Naive thymus-derived CD4-positive, alpha-beta T cell (primary cell): ENCODE results near the gene TRAF3. TPM values are rescaled to one million over a fixed set of nuclear protein-coding genes. Genes with fewer than 3 reads are reported as not detected.

ENCODE experiments used
- ATAC-seq: fragments of 150-1000 bp; cut with Tn5 transposase; 2 replicates; pipeline ENCODE4 v1.10.0; 2021; ENCODE audit warnings: mild to moderate bottlenecking, moderate library complexity
- CTCF ChIA-PET: fragments of 350-600 bp; sonication (Branson Sonifier 250); formaldehyde crosslinking; loops from one replicate; lab custom pipeline; 2021; ENCODE audit warnings: antibody characterized with exemption; lab: Charles Lee
- POLR2A ChIA-PET: fragments of 350-600 bp; sonication (Branson Sonifier 250); formaldehyde crosslinking; loops from one replicate; lab custom pipeline; 2021; ENCODE audit warnings: antibody characterized with exemption, inconsistent platforms; lab: Charles Lee
- DNase-seq, 9 donors: peaks; one replicate each; pipeline versions ENCODE4 v3.0.0 to v3.0.0-alpha.2; 2020 to 2022; ENCODE audit warnings: mixed read lengths in 1 of 9
- H3K27ac ChIP-seq: one replicate; pipeline ENCODE4 v1.7.0; 2013; ENCODE audit warnings: mild to moderate bottlenecking, low read depth, low read length, moderate library complexity
- H3K27me3 ChIP-seq, 2 donors: one replicate each; pipeline ENCODE4 v1.7.0; 2013; ENCODE audit warnings: low read length in 2 of 2, mild to moderate bottlenecking in 2 of 2, moderate library complexity in 2 of 2; ENCODE audit not compliant: control insufficient read depth in 2 of 2, insufficient read depth in 2 of 2
- H3K36me3 ChIP-seq, 3 experiments: 1 replicate in 2 of 3; 2 replicates in 1 of 3; pipeline ENCODE4 v1.7.0; 2013; ENCODE audit warnings: low read length in 3 of 3, mild to moderate bottlenecking in 3 of 3, moderate library complexity in 1 of 3; ENCODE audit not compliant: insufficient read depth in 3 of 3, control insufficient read depth in 2 of 3
- H3K4me1 ChIP-seq, 2 donors: one replicate each; pipeline ENCODE4 v1.7.0; 2013; ENCODE audit warnings: low read length in 2 of 2, mild to moderate bottlenecking in 2 of 2, moderate library complexity in 1 of 2; ENCODE audit not compliant: control insufficient read depth in 2 of 2, insufficient read depth in 2 of 2
- H3K4me3 ChIP-seq: 2 replicates; pipeline ENCODE4 v1.7.0; 2013; ENCODE audit warnings: mild to moderate bottlenecking, low read length
- H3K9me3 ChIP-seq, 3 experiments: 1 replicate in 2 of 3; 2 replicates in 1 of 3; pipeline ENCODE4 v1.7.0; 2013; ENCODE audit warnings: low read length in 3 of 3; ENCODE audit not compliant: control insufficient read depth in 2 of 3
- H3K27ac Mint-ChIP-seq, 9 donors: one replicate each; pipeline ENCODE4 v1.8.0; 2020 to 2022; ENCODE audit warnings: mixed read lengths in 9 of 9, mild to moderate bottlenecking in 8 of 9, moderate library complexity in 5 of 9, inconsistent platforms in 2 of 9
- H3K27me3 Mint-ChIP-seq, 5 donors: one replicate each; pipeline ENCODE4 v1.8.0; 2021 to 2022; ENCODE audit warnings: mixed read lengths in 5 of 5, mild to moderate bottlenecking in 1 of 5
- H3K36me3 Mint-ChIP-seq, 5 donors: one replicate each; pipeline ENCODE4 v1.8.0; 2020 to 2022; ENCODE audit warnings: mixed read lengths in 5 of 5, mild to moderate bottlenecking in 3 of 5, inconsistent platforms in 1 of 5
- H3K4me1 Mint-ChIP-seq, 7 donors: one replicate each; pipeline ENCODE4 v1.8.0; 2020 to 2022; ENCODE audit warnings: mixed read lengths in 7 of 7, mild to moderate bottlenecking in 3 of 7, inconsistent platforms in 1 of 7
- H3K4me3 Mint-ChIP-seq, 10 donors: one replicate each; pipeline ENCODE4 v1.8.0; 2020 to 2022; ENCODE audit warnings: mild to moderate bottlenecking in 10 of 10, mixed read lengths in 10 of 10, moderate library complexity in 6 of 10, inconsistent platforms in 2 of 10
- H3K9me3 Mint-ChIP-seq, 11 donors: one replicate each; pipeline ENCODE4 v1.8.0; 2020 to 2022; ENCODE audit warnings: mixed read lengths in 11 of 11, mild to moderate bottlenecking in 4 of 11, inconsistent platforms in 1 of 11, moderate library complexity in 1 of 11
- intact Hi-C, 2 donors: fragments of 100-400 bp; cut with micrococcal nuclease; formaldehyde crosslinking; loops; one replicate each; pipeline ENCODE4 v1.15.1; 2023
- polyA plus RNA-seq, 2 donors: library from polyadenylated mRNA; unstranded; fragments of 300-500 nt; fragmentation: Illumina TruSeq; gene quantifications; one replicate each; pipeline ENCODE4 v1.2.3, GENCODE V29; 2021
- total RNA-seq, 6 experiments: library from RNA in 5 of 6; stranded (reverse) in 5 of 6; gene quantifications; 1 replicate in 5 of 6; 2 replicates in 1 of 6; pipeline ENCODE4 v1.2.3 and lab custom pipeline; 2021 to 2026

Gene TRAF3
- total and polyA plus RNA-seq, 7 experiments from 2014 or later, result 16.1 to 74.4 (median 30.4) TPM

DNA sequence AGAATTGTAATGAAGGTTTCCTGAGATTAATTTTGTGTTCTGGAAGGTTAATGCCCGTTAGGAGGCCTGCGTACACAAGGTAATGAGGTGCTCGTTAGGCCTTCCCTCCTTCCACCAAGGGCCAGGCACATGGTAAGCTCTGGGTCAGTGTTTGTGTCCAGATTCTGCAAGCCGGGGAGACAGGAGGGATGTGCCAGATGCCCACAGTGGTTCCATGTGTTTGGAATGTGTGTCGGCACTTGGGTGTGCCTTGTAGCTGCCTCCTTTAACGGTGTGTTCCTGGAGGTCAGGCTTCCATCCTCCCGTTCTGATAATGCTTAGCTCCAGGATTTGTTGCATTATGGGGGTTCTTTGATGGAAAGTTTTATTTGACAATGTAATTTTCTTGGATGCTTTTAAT is 5.7 kb downstream of the TRAF3 start:
- H3K36me3 ChIP-seq, result no peaks in the 10 kb centered on the region
- ATAC-seq, result no peak
- Mint-ChIP-seq H3K36me3 (peaks cover 0 to 29% (median 4%) of the 10 kb centered on the region in 5 donors), H3K27ac (peak overlapping the region in 1 of 9 donors; percentile 22), H3K27me3 (no peaks in the 10 kb centered on the region), H3K4me1 (peaks cover 66 to 83% (median 78%) of the 10 kb centered on the region in 7 donors), H3K4me3 (peak overlapping the region in 4 of 10 donors; percentile 17 to 48 (median 28)), H3K9me3 (no peaks in the 10 kb centered on the region)
- ChIA-PET POLR2A (no interaction called here), CTCF (interaction anchor here (0.6 to 1.4 kb wide), 3 partner anchors 8 to 88 kb away, joined by 3 to 8 read pairs (median 4); no protein-coding TSS in a partner anchor)
- H3K4me1 ChIP-seq, result peaks cover 29 to 33% of the 10 kb centered on the region in 2 donors
- H3K4me3 ChIP-seq, result no peak overlapping the region
- intact Hi-C loops, result no loop called here
- no peak overlapping the region for H3K27ac ChIP-seq
- no peaks in the 10 kb centered on the region for H3K27me3 ChIP-seq
- no peak for DNase-seq
- H3K9me3 ChIP-seq, result no peaks in the 10 kb centered on the region

DNA sequence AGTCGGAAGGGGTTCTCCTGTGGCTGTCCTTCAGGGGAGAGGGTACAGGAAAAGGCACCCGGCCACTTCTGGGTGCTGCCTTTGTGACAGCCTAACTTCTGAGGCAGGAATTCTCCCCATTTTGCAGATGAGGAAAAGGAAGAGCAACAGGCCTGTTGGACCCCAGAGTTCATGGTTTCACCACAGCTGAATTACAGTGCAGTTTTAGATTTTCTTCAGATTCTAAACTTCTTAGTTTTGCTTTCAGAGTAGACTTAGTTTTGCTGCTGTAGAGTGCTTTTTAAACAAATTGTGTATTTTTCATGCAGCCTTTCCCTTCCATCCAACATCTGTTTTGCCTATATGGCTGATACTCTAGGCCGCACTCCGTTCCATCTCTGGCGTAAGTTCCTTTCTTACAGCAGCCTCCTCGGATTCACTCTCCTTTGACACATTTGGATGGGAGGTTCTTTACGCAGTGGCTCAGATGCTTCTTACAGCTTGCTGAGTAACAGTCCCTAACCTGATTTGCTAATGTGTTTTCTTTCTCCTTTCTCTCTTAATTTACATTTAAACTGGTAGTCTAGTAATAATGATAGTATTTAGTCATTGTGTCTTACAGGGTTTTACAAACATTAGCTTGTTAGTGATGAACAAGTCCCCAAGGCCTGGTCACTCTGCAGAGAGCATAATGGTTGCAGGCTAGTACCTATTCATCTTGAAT is 7.8 kb downstream of the TRAF3 start:
- POLR2A ChIA-PET, result no interaction called here
- Mint-ChIP-seq H3K27ac (peak overlapping the region in 2 of 9 donors; percentile 59 to 66), H3K4me1 (peaks cover 60 to 83% (median 76%) of the 10 kb centered on the region in 7 donors), H3K36me3 (peaks cover 0 to 22% (median 10%) of the 10 kb centered on the region in 5 donors), H3K4me3 (peak overlapping the region in 8 of 10 donors; percentile 0 to 42 (median 24)), H3K27me3 (no peaks in the 10 kb centered on the region), H3K9me3 (peaks cover 0 to 1% (median 0%) of the 10 kb centered on the region in 11 donors)
- CTCF ChIA-PET, result no interaction called here
- peaks cover 15 to 22% of the 10 kb centered on the region in 2 donors for H3K4me1 ChIP-seq
- DNase-seq (no peak), ATAC-seq (no peak)
- intact Hi-C loops, result no loop called here
- H3K36me3 ChIP-seq, result no peaks in the 10 kb centered on the region
- H3K27ac ChIP-seq, result no peak overlapping the region
- no peaks in the 10 kb centered on the region for H3K27me3 ChIP-seq
- H3K4me3 ChIP-seq, result no peak overlapping the region
- no peaks in the 10 kb centered on the region for H3K9me3 ChIP-seq

DNA sequence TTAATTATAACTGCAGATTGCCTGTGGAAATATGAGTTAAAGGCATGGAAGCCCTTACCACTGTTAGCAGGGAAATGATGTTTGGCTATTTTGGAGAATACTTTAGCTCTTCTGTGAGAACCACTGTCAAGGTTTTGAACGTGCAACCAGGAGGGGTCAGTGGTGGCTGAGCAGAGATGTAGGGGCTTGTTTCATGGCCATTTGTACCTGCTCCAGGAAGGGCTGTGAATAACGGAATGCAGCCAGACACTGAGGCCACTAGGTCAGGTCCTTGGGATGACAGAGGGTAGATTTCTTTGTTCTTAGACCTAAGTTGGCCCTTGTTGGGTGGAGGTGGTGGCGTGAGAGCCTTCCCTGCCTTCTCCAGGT is 8.3 kb downstream of the TRAF3 start:
- H3K27ac Mint-ChIP-seq, result peak overlapping the region in 3 of 9 donors; percentile 25 to 46 (median 42)
- ATAC-seq, result no peak
- H3K36me3 Mint-ChIP-seq, result peaks cover 0 to 27% (median 16%) of the 10 kb centered on the region in 5 donors
- ChIA-PET POLR2A (no interaction called here), CTCF (no interaction called here)
- H3K27me3 Mint-ChIP-seq, result no peaks in the 10 kb centered on the region
- H3K4me3 Mint-ChIP-seq, result peak overlapping the region in 4 of 10 donors; percentile 15 to 39 (median 30)
- no peak for DNase-seq
- no peaks in the 10 kb centered on the region for H3K36me3 ChIP-seq
- H3K4me1 ChIP-seq, result peaks cover 15 to 16% of the 10 kb centered on the region in 2 donors
- H3K4me3 ChIP-seq, result no peak overlapping the region
- no peak overlapping the region for H3K27ac ChIP-seq
- H3K4me1 Mint-ChIP-seq, result peaks cover 59 to 83% (median 76%) of the 10 kb centered on the region in 7 donors
- H3K27me3 ChIP-seq, result no peaks in the 10 kb centered on the region
- intact Hi-C loops, result no loop called here
- peaks cover 0 to 4% (median 0%) of the 10 kb centered on the region in 11 donors for H3K9me3 Mint-ChIP-seq
- H3K9me3 ChIP-seq, result no peaks in the 10 kb centered on the region

DNA sequence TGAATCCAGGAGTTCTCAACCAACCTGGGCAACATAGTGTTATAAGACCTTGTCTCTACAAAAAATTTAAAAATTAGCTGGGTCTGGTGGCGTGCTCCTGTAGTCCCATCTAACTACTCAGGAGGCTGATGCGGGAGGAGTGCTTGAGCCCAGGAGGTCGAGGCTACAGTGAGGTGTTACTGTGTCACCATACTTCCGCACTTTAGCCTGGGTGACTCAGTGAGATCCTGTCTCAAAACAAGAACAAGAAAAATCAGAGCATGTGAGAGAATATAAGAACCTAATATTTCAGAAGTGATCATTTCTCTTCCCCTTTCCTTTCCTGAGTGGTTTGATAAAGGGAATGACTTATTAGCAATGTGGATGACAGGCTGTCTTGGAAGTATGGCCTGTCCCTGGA is 9.5 kb downstream of the TRAF3 start:
- Histone ChIP-seq H3K4me3 (no peak overlapping the region), H3K9me3 (no peaks in the 10 kb centered on the region), H3K27ac (no peak overlapping the region), H3K27me3 (no peaks in the 10 kb centered on the region), H3K4me1 (peaks cover 13 to 15% of the 10 kb centered on the region in 2 donors), H3K36me3 (no peaks in the 10 kb centered on the region)
- Mint-ChIP-seq H3K36me3 (peaks cover 0 to 32% (median 24%) of the 10 kb centered on the region in 5 donors), H3K4me3 (peak overlapping the region in 4 of 10 donors; percentile 2 to 62 (median 20)), H3K9me3 (peaks cover 0 to 13% (median 0%) of the 10 kb centered on the region in 11 donors), H3K27ac (peak overlapping the region in 4 of 9 donors; percentile 56 to 79 (median 63)), H3K4me1 (peaks cover 59 to 87% (median 78%) of the 10 kb centered on the region in 7 donors), H3K27me3 (no peaks in the 10 kb centered on the region)
- DNase-seq (no peak), ATAC-seq (peak; percentile 78)
- ChIA-PET POLR2A (no interaction called here), CTCF (no interaction called here)
- intact Hi-C loops, result no loop called here

DNA sequence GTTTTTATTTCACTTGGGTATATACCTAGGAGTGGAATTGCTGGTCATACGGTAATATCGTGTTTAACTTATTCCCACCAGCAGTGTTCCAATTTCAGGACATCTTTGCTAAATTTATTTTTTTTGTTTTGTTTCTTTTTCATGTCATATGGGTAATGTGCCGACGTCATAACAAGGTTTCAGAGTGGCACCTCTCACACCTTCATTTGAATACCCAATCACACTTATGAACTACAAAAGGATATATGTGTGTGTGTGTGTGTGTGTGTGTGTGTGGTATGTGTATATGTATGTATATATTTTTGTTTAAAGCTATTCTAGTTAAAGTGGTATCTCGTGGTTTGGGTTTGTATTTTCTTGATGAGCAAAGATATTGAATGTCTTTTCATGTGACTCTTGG is 12.1 kb downstream of the TRAF3 start:
- ATAC-seq, result no peak
- intact Hi-C loops, result no loop called here
- Histone ChIP-seq H3K4me1 (peaks cover 10 to 17% of the 10 kb centered on the region in 2 donors), H3K27ac (no peak overlapping the region), H3K4me3 (no peak overlapping the region), H3K36me3 (no peaks in the 10 kb centered on the region), H3K9me3 (peaks cover 0 to 9% (median 2%) of the 10 kb centered on the region in 3 experiments), H3K27me3 (no peaks in the 10 kb centered on the region)
- ChIA-PET POLR2A (no interaction called here), CTCF (interaction anchor here (0.6 kb wide), 1 partner anchor 88 kb away, joined by 4 read pairs; no protein-coding TSS in a partner anchor)
- Mint-ChIP-seq H3K4me3 (peak overlapping the region in 4 of 10 donors; percentile 2 to 52 (median 16)), H3K9me3 (peaks cover 0 to 24% (median 5%) of the 10 kb centered on the region in 11 donors), H3K27ac (peak overlapping the region in 1 of 9 donors; percentile 45), H3K4me1 (peaks cover 53 to 82% (median 70%) of the 10 kb centered on the region in 7 donors), H3K36me3 (peaks cover 0 to 48% (median 34%) of the 10 kb centered on the region in 5 donors), H3K27me3 (no peaks in the 10 kb centered on the region)
- DNase-seq, result no peak

DNA sequence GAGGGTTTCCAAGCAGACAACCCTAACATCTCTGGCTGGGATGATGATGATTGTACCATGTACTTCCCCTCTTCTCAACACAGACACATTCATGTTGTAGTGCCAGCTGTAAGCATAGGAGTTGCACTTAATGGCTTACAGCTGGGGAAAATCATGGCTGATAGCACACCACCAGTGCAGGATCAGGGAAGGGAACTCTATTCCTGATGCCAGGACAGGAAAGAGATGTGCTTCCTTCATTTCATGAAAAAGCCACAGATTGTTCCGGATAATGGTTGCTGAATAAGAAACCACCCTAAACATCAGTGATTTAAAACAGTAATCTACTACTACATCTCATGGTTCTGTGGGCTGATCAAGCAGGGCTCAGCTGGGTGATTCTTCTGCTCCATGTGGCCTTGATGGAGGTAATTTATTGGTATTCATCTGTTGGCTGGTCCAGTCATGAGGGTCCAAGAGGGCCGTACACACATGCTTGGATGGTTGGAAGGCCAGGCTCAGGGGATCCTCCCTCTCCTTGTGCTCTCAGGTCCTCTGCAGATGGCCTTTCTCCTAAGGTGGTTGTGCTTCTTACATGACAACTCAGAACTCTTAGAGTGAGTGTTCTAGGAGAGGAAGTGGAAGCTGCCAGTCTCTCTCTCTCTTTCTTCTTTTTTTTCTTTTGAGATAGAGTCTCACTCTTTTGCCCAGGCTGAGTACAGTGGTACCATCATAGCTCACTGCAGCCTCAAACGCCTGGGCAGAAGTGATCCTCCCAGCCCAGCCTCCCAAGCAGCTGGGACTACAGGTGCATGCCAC is 16.5 kb downstream of the TRAF3 start:
- H3K9me3 Mint-ChIP-seq, result peaks cover 0 to 24% (median 5%) of the 10 kb centered on the region in 11 donors
- H3K27ac Mint-ChIP-seq, result peak overlapping the region in 5 of 9 donors; percentile 11 to 56 (median 38)
- peak overlapping the region in 5 of 10 donors; percentile 15 to 66 (median 35) for H3K4me3 Mint-ChIP-seq
- Histone ChIP-seq H3K27me3 (no peaks in the 10 kb centered on the region), H3K27ac (no peak overlapping the region), H3K36me3 (no peaks in the 10 kb centered on the region), H3K4me1 (peaks cover 12 to 24% of the 10 kb centered on the region in 2 donors), H3K9me3 (peaks cover 0 to 9% (median 2%) of the 10 kb centered on the region in 3 experiments), H3K4me3 (no peak overlapping the region)
- ATAC-seq, result no peak
- peaks cover 0 to 47% (median 37%) of the 10 kb centered on the region in 5 donors for H3K36me3 Mint-ChIP-seq
- no peaks in the 10 kb centered on the region for H3K27me3 Mint-ChIP-seq
- intact Hi-C loops, result loop anchor here in 1 of 2 donors (2.0 kb wide), 1 partner anchor 19 kb away; no protein-coding TSS in a partner anchor
- ChIA-PET POLR2A (no interaction called here), CTCF (no interaction called here)
- H3K4me1 Mint-ChIP-seq, result peaks cover 44 to 87% (median 67%) of the 10 kb centered on the region in 7 donors
- DNase-seq, result no peak
